ENCODE results near the gene SH3BP4.

The SH3BP4 gene

DNA sequence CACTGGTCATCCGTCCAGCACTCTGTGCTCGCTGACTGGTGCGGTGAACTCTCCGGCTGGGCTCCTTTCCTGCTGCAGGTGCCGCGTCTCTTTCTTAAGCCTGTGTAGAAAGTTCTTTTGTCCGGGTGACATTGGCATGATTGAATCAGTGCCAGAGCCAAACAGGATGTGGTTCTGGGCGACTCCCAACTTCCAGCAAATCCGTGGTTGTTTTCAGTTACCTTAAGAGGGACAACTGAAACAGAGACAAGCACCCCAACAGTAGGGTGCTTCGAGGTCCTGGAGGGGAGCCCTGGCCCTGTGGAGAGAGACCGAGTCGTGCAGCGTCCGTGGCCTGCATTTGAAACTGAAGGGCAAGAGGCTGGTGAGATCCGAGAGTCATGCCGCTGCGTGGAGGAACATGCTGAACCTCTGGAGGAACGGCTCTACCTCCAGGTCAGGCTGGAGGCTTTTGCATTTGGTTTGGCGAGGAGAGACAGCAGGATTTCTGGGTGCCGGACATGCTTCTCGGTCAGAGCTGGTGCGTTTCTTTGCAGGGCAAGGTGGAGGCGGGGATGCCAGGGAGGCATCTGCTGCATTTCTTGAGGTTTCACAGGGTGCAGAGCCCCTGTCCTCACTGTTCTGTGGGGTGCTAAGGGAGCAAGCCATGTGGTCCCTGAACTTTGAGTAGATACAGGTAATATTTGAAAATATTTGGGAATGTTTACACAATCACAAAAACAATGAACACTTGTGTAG is 26.8 kb downstream of the SH3BP4 start:
- peaks cover 30 to 51% of the 10 kb centered on the region in 2 experiments for H3K36me3 ChIP-seq (ENCODE audit: control insufficient read depth in 1 of 2, insufficient read depth in 2 of 2, low read depth in 1 of 2, low read length in 2 of 2)
- no peak overlapping the region for H2AFZ ChIP-seq (ENCODE audit: low read depth, low read length)
- H3K4me3 ChIP-seq (ENCODE audit: insufficient read depth in 1 of 2, low read depth in 1 of 2, low read length in 2 of 2), result no peak overlapping the region
- H3K79me1 ChIP-seq (replicated peaks; ENCODE audit: low read length, poor library complexity, severe bottlenecking), result no peaks in the 10 kb centered on the region
- no peak overlapping the region for H3K4me2 ChIP-seq (ENCODE audit: low read length, poor library complexity, severe bottlenecking)
- peaks cover 66% of the 10 kb centered on the region for H3K4me1 ChIP-seq (ENCODE audit: control insufficient read depth, insufficient read depth, low read depth, low read length)
- peak overlapping the region; percentile 52 for H3K9ac ChIP-seq (ENCODE audit: low read length)
- peak overlapping the region in 1 of 2 experiments; percentile 21 for H3K14ac ChIP-seq (ENCODE audit: low read length in 2 of 2)
- H2BK120ac ChIP-seq (ENCODE audit: low read depth, low read length), result no peak overlapping the region
- H3K23ac ChIP-seq (ENCODE audit: low read length in 2 of 2), result peak overlapping the region in 1 of 2 experiments; percentile 2
- H3K27ac ChIP-seq (ENCODE audit: low read length, poor library complexity, severe bottlenecking), result peak overlapping the region; percentile 18
- H2BK12ac ChIP-seq (ENCODE audit: low read length in 2 of 2), result peak overlapping the region in 1 of 2 experiments; percentile 7
- no peaks in the 10 kb centered on the region for H3K27me3 ChIP-seq (ENCODE audit: control insufficient read depth in 1 of 2, insufficient read depth in 1 of 2, low read length in 2 of 2)
- peak overlapping the region in 1 of 2 experiments; percentile 76 for H3K18ac ChIP-seq (ENCODE audit: low read depth in 1 of 2, low read length in 2 of 2)
- no peak for DNase-seq
- peak overlapping the region; percentile 65 for H4K8ac ChIP-seq (ENCODE audit: low read length)
- H2BK15ac ChIP-seq (ENCODE audit: low read depth, poor library complexity, severe bottlenecking), result peak overlapping the region; percentile 56
- H2AK5ac ChIP-seq (ENCODE audit: low read length, severe bottlenecking), result peak overlapping the region; percentile 2
- H4K91ac ChIP-seq (ENCODE audit: low read length), result peak overlapping the region; percentile 79
- H3K9me3 ChIP-seq (ENCODE audit: control insufficient read depth, low read length), result no peaks in the 10 kb centered on the region
- WGBS, result 80% methylated on average over 23 of the region's 23 CpGs
- H2BK5ac ChIP-seq (ENCODE audit: low read depth, low read length, poor library complexity, severe bottlenecking), result no peak overlapping the region
- H3K4ac ChIP-seq (ENCODE audit: low read depth in 1 of 2, low read length in 2 of 2), result peak overlapping the region; percentile 20 to 63

DNA sequence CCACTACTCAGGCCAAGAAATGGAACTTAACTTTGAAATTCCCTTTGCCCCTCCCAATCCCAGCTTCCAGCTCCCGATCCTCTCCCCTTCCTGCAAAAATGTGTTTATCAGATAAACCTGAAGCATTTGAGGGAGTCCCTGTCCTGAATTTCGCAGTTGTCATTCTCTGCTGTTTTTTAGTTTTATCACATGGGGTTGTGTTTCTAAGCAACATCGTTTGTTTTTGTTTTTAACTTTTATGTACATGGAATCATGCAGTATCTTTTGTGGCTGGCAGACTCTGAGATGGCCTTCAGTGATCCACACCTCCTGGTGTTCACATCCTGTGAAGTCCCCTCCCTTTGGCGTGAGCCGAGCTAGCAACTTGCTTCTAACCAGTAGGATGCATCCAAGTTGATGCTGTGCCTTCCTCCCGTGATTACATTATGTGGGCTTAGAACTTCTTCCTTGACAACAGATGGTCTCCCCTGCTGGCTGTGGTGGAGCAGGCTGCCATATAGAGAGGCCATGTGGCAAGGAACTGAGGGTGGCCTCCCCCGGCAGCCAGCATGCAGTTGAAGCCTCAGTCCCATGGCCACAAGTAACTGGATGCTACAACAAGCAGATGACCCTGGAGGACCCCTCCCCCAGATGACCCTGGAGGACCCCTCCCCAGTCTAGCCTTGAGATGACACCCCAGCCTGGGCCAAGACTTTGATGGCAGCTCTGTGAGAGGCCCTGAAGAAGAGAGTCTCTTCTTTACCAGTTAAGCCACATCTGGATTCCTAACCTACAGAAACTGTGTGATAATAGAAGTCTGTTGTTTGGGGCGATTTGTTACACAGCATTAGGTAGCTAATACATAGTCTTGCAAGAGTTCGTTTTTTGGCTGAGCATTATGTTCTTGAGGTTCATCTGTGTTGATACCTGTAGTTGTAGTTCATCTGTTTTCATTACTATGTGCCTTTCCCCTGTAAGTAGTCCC is 27.7 kb downstream of the SH3BP4 start:
- H3K9ac ChIP-seq (ENCODE audit: low read length), result peak overlapping the region; percentile 52
- H2BK15ac ChIP-seq (ENCODE audit: low read depth, poor library complexity, severe bottlenecking), result no peak overlapping the region
- no peaks in the 10 kb centered on the region for H3K9me3 ChIP-seq (ENCODE audit: control insufficient read depth, low read length)
- H3K14ac ChIP-seq (ENCODE audit: low read length in 2 of 2), result peak overlapping the region in 1 of 2 experiments; percentile 37
- H2BK12ac ChIP-seq (ENCODE audit: low read length in 2 of 2), result peak overlapping the region; percentile 0 to 59
- peak; percentile 90 for DNase-seq
- H3K4ac ChIP-seq (ENCODE audit: low read depth in 1 of 2, low read length in 2 of 2), result peak overlapping the region in 1 of 2 experiments; percentile 47
- no peak overlapping the region for H3K4me2 ChIP-seq (ENCODE audit: low read length, poor library complexity, severe bottlenecking)
- no peak overlapping the region for H2AFZ ChIP-seq (ENCODE audit: low read depth, low read length)
- H3K23ac ChIP-seq (ENCODE audit: low read length in 2 of 2), result no peak overlapping the region
- H2AK5ac ChIP-seq (ENCODE audit: low read length, severe bottlenecking), result peak overlapping the region; percentile 76
- H3K18ac ChIP-seq (ENCODE audit: low read depth in 1 of 2, low read length in 2 of 2), result peak overlapping the region; percentile 76 to 88
- no peak overlapping the region for H2BK120ac ChIP-seq (ENCODE audit: low read depth, low read length)
- peak overlapping the region; percentile 79 for H4K8ac ChIP-seq (ENCODE audit: low read length)
- H4K91ac ChIP-seq (ENCODE audit: low read length), result peak overlapping the region; percentile 85
- H3K27ac ChIP-seq (ENCODE audit: low read length, poor library complexity, severe bottlenecking), result peak overlapping the region; percentile 57
- H3K4me3 ChIP-seq (ENCODE audit: insufficient read depth in 1 of 2, low read depth in 1 of 2, low read length in 2 of 2), result no peak overlapping the region
- WGBS, result 78% methylated on average over 8 of the region's 9 CpGs
- peaks cover 67% of the 10 kb centered on the region for H3K4me1 ChIP-seq (ENCODE audit: control insufficient read depth, insufficient read depth, low read depth, low read length)
- no peaks in the 10 kb centered on the region for H3K79me1 ChIP-seq (replicated peaks; ENCODE audit: low read length, poor library complexity, severe bottlenecking)
- H3K36me3 ChIP-seq (ENCODE audit: control insufficient read depth in 1 of 2, insufficient read depth in 2 of 2, low read depth in 1 of 2, low read length in 2 of 2), result peaks cover 30 to 52% of the 10 kb centered on the region in 2 experiments
- no peak overlapping the region for H2BK5ac ChIP-seq (ENCODE audit: low read depth, low read length, poor library complexity, severe bottlenecking)
- no peaks in the 10 kb centered on the region for H3K27me3 ChIP-seq (ENCODE audit: control insufficient read depth in 1 of 2, insufficient read depth in 1 of 2, low read length in 2 of 2)

DNA sequence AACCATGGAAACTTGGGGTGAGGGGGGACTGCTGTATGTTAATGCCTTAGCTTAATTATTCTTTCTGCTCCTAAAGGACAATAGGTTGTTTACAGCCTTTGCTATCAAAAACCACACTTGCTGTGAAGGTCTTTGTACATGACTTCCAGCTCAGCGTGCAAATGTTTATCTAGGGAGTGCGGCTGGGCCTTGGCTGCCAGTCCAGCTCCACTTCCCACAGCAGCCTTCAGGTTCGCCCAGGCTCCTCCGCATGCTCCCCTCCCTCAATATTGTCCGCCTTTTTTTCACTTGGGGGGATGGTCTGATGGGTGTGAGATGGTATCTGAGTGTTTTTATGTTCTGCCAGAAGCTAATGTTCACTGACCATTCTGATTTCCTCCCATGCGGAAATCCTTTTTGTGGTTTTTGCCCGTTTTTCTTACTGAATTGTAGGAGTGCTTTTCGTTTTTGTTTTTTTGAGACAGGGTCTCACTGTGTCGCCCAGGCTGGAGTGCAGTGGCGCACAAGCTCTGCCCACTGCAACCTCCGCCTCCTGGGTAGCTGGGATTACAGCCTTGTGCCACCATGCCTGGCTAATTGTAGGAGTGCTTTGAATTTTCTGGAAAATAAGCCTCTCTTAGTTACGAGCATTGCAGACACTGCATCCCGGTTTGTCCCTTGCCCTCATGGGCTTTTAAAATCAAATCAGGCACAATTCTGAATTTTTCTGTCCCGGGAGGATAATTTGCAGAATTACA is 28.8 kb downstream of the SH3BP4 start:
- Histone ChIP-seq H3K4me3 (ENCODE audit: insufficient read depth in 1 of 2, low read depth in 1 of 2, low read length in 2 of 2) (peak overlapping the region in 1 of 2 experiments; percentile 30), H2AK5ac (ENCODE audit: low read length, severe bottlenecking) (peak overlapping the region; percentile 98), H3K27me3 (ENCODE audit: control insufficient read depth in 1 of 2, insufficient read depth in 1 of 2, low read length in 2 of 2) (no peaks in the 10 kb centered on the region), H3K79me1 (replicated peaks; ENCODE audit: low read length, poor library complexity, severe bottlenecking) (no peaks in the 10 kb centered on the region), H3K23ac (ENCODE audit: low read length in 2 of 2) (peak overlapping the region in 1 of 2 experiments; percentile 62), H2BK15ac (ENCODE audit: low read depth, poor library complexity, severe bottlenecking) (no peak overlapping the region), H3K27ac (ENCODE audit: low read length, poor library complexity, severe bottlenecking) (peak overlapping the region; percentile 99), H3K4me1 (ENCODE audit: control insufficient read depth, insufficient read depth, low read depth, low read length) (peaks cover 64% of the 10 kb centered on the region), H2BK5ac (ENCODE audit: low read depth, low read length, poor library complexity, severe bottlenecking) (peak overlapping the region; percentile 89), H2AFZ (ENCODE audit: low read depth, low read length) (no peak overlapping the region), H2BK12ac (ENCODE audit: low read length in 2 of 2) (peak overlapping the region; percentile 82 to 87), H3K9ac (ENCODE audit: low read length) (peak overlapping the region; percentile 67), H3K9me3 (ENCODE audit: control insufficient read depth, low read length) (no peaks in the 10 kb centered on the region), H4K91ac (ENCODE audit: low read length) (peak overlapping the region; percentile 86), H3K14ac (ENCODE audit: low read length in 2 of 2) (peak overlapping the region in 1 of 2 experiments; percentile 60), H3K4me2 (ENCODE audit: low read length, poor library complexity, severe bottlenecking) (peak overlapping the region; percentile 64), H3K18ac (ENCODE audit: low read depth in 1 of 2, low read length in 2 of 2) (peak overlapping the region; percentile 93 to 96), H3K36me3 (ENCODE audit: control insufficient read depth in 1 of 2, insufficient read depth in 2 of 2, low read depth in 1 of 2, low read length in 2 of 2) (peaks cover 29 to 50% of the 10 kb centered on the region in 2 experiments), H2BK120ac (ENCODE audit: low read depth, low read length) (peak overlapping the region; percentile 58), H4K8ac (ENCODE audit: low read length) (peak overlapping the region; percentile 85), H3K4ac (ENCODE audit: low read depth in 1 of 2, low read length in 2 of 2) (peak overlapping the region; percentile 92 to 93)
- 17% methylated on average over 11 of the region's 14 CpGs for WGBS
- peak; percentile 72 for DNase-seq

Data from mesenchymal stem cell (in vitro differentiated cells and primary cell).